HepG2 (cell line): Measurements from ENCODE around the gene RECQL. TPM values are rescaled to one million over a fixed set of nuclear protein-coding genes. Genes with fewer than 3 reads are reported as not detected.
A peak's percentile ranks its signal among the peaks of the same experiment; 100 is the strongest.

Source experiments
- ATAC-seq: fragments of 200-7000 bp; cut with Tn5 transposase; 3 replicates; pipeline ENCODE4 v1.9.1; 2020; ENCODE audit warnings: mild to moderate bottlenecking, moderate library complexity
- BruUV-seq: library from RNA; stranded (reverse); fragments of 400-500 nt; replicated peaks from 2 replicates; lab custom pipeline; 2021; lab: Mats Ljungman, UMichigan
- CTCF ChIA-PET: fragments of 300-600 bp; formaldehyde crosslinking; extraction: SDS; loops from one replicate; lab custom pipeline; 2021; ENCODE audit warnings: low total read pairs, inconsistent platforms, low intra/inter-chr PET ratio; lab: Yijun Ruan, JAX
- POLR2A ChIA-PET: fragments of 350-600 bp; sonication (Branson Sonifier 250); formaldehyde crosslinking; loops from one replicate; lab custom pipeline; 2020; ENCODE audit warnings: antibody characterized with exemption, inconsistent platforms; lab: Yijun Ruan, JAX
- DNase-seq: peaks from one replicate; pipeline ENCODE4 v3.0.0-alpha.2; 2015; ENCODE audit warnings: low spot score
- FAIRE-seq: peaks from 3 replicates; lab custom pipeline; 2011; peaks lifted over from hg19 to GRCh38; lab: Jason Lieb, UNC
- H2AFZ ChIP-seq: one replicate; pipeline ENCODE4 v1.6.1; 2011; ENCODE audit warnings: low read length, inconsistent platforms
- H3K27ac ChIP-seq: fragments of 300-600 bp; 3 replicates; pipeline ENCODE4 v1.8.0; 2011; ENCODE audit warnings: mixed run types, mild to moderate bottlenecking, mixed read lengths, low read length, inconsistent platforms; ENCODE audit not compliant: insufficient read depth; ENCODE audit errors: extremely low read length
- H3K27me3 ChIP-seq, 2 experiments: fragments of 200-600 bp in 1 of 2; 2 replicates in 1 of 2; 3 replicates in 1 of 2; pipeline versions ENCODE4 v1.6.0 to v1.8.0; 2011; ENCODE audit warnings: low read length in 2 of 2, mild to moderate bottlenecking in 2 of 2, moderate library complexity in 2 of 2, inconsistent platforms in 1 of 2; ENCODE audit not compliant: insufficient read depth in 2 of 2, control insufficient read depth in 1 of 2
- H3K36me3 ChIP-seq, 2 experiments: fragments of 200-600 bp in 1 of 2; replicated peaks in 1 of 2; 2 replicates in 1 of 2; 3 replicates in 1 of 2; pipeline versions ENCODE4 v1.5.1 to v1.8.0; 2011; ENCODE audit warnings: low read length in 2 of 2, inconsistent platforms in 1 of 2; ENCODE audit not compliant: insufficient read depth in 2 of 2, control insufficient read depth in 1 of 2
- H3K4me1 ChIP-seq: 2 replicates; pipeline ENCODE4 v1.5.1; 2012; ENCODE audit warnings: low read length, inconsistent platforms; ENCODE audit not compliant: insufficient read depth
- H3K4me2 ChIP-seq: 2 replicates; pipeline ENCODE4 v1.6.0; 2011; ENCODE audit warnings: low read depth, low read length, inconsistent platforms
- H3K4me3 ChIP-seq, 3 experiments: fragments of 200-600 bp in 1 of 3; sonication (generic), shearing (Covaris generic) in 1 of 3; replicated peaks in 1 of 3; 2 replicates each; pipeline ENCODE4 v1.5.1; 2011 to 2016; ENCODE audit warnings: low read length in 3 of 3, inconsistent platforms in 2 of 3, low read depth in 2 of 3, mild to moderate bottlenecking in 2 of 3, control low read depth in 1 of 3, mixed read lengths in 1 of 3; ENCODE audit not compliant: insufficient read depth in 1 of 3
- H3K79me2 ChIP-seq: one replicate; pipeline ENCODE4 v1.6.1; 2011; ENCODE audit warnings: low read length, inconsistent platforms; ENCODE audit not compliant: insufficient read depth
- H3K9ac ChIP-seq: 2 replicates; pipeline ENCODE4 v1.6.0; 2011; ENCODE audit warnings: mild to moderate bottlenecking, low read depth, low read length, inconsistent platforms; ENCODE audit not compliant: insufficient read depth
- H3K9me3 ChIP-seq: 2 replicates; pipeline ENCODE4 v1.5.1; 2012; ENCODE audit warnings: mild to moderate bottlenecking, low read length
- H4K20me1 ChIP-seq: 2 replicates; pipeline ENCODE4 v1.6.0; 2011; ENCODE audit warnings: inconsistent platforms, mild to moderate bottlenecking, low read length, moderate library complexity; ENCODE audit not compliant: insufficient read depth
- CEBPB ChIP-seq: IDR thresholded peaks from 2 replicates; pipeline ENCODE4 v1.6.1; 2011; ENCODE audit warnings: low read depth, low read length, improper control_type of control experiment, borderline replicate concordance
- GATAD2A ChIP-seq: IDR thresholded peaks from 2 replicates; pipeline ENCODE4 v1.6.1; 2016
- KAT7 ChIP-seq: IDR thresholded peaks from 2 replicates; pipeline ENCODE4 v1.6.1; 2018; ENCODE audit warnings: borderline replicate concordance, missing compliant biosample characterization
- MTA1 ChIP-seq: sonication (generic); formaldehyde crosslinking; IDR thresholded peaks from 2 replicates; pipeline ENCODE4 v1.4.0; 2020; ENCODE audit warnings: missing genetic modification reagents, mild to moderate bottlenecking, borderline replicate concordance
- NR2F1 ChIP-seq, 2 experiments: fragments of 450-650 bp in 1 of 2; formaldehyde crosslinking in 1 of 2; IDR thresholded peaks; 2 replicates each; pipeline versions ENCODE4 v1.5.0 to v1.6.1; 2016 to 2020; ENCODE audit warnings: mild to moderate bottlenecking in 1 of 2, missing compliant biosample characterization in 1 of 2, missing genetic modification reagents in 1 of 2, moderate library complexity in 1 of 2
- PHF5A ChIP-seq: IDR thresholded peaks from one replicate; pipeline ENCODE4 v1.6.1; 2018; ENCODE audit warnings: low read depth, missing genetic modification reagents; ENCODE audit not compliant: unreplicated experiment
- STAG1 ChIP-seq: sonication (generic); formaldehyde crosslinking; IDR thresholded peaks from 2 replicates; pipeline ENCODE4 v1.4.0; 2020; ENCODE audit warnings: missing genetic modification reagents
- ZBTB42 ChIP-seq: sonication (generic); formaldehyde crosslinking; IDR thresholded peaks from 2 replicates; pipeline ENCODE4 v1.5.0; 2020; ENCODE audit warnings: mild to moderate bottlenecking, missing genetic modification reagents
- ZEB1 ChIP-seq: IDR thresholded peaks from 2 replicates; pipeline ENCODE4 v1.6.1; 2012; ENCODE audit warnings: mild to moderate bottlenecking, low read depth, inconsistent platforms; ENCODE audit not compliant: insufficient replicate concordance
- ZNF205 ChIP-seq: IDR thresholded peaks from 2 replicates; pipeline ENCODE4 v1.6.1; 2018; ENCODE audit warnings: missing biosample characterization, missing genetic modification reagents
- ZNF274 ChIP-seq: sonication (generic); formaldehyde crosslinking; IDR thresholded peaks from 2 replicates; pipeline ENCODE4 v1.5.1; 2020; ENCODE audit warnings: mild to moderate bottlenecking, missing genetic modification reagents
- ZNF331 ChIP-seq: sonication (generic); formaldehyde crosslinking; IDR thresholded peaks from 2 replicates; pipeline ENCODE4 v1.4.0; 2020; ENCODE audit warnings: missing genetic modification reagents
- ZNF564 ChIP-seq: sonication (generic); formaldehyde crosslinking; IDR thresholded peaks from 2 replicates; pipeline ENCODE4 v1.8.1; 2023; ENCODE audit warnings: mild to moderate bottlenecking, missing genetic modification reagents
- ZNF761 ChIP-seq: sonication (generic); formaldehyde crosslinking; conservative IDR thresholded peaks from 2 replicates; pipeline ENCODE4 v1.4.0; 2020; ENCODE audit warnings: mild to moderate bottlenecking, missing genetic modification reagents
- ZNF777 ChIP-seq: sonication (generic); formaldehyde crosslinking; IDR thresholded peaks from 2 replicates; pipeline ENCODE4 v1.4.0; 2020; ENCODE audit warnings: missing genetic modification reagents
- in situ Hi-C: cut with HindIII; loops from 2 replicates; pipeline ENCODE4 v1.10.0; 2017; ENCODE audit warnings: low pct_unique_long_range_greater_than_20kb; ENCODE audit not compliant: extremely low pct_ligation_motif_present
- intact Hi-C: fragments of 100-400 bp; cut with micrococcal nuclease; formaldehyde crosslinking; loops from one replicate; pipeline ENCODE4 v1.10.0; 2022; ENCODE audit not compliant: unreplicated experiment
- polyA plus RNA-seq, 8 experiments: library from polyadenylated mRNA; depleted of rRNA in 3 of 8; stranded (reverse) in 7 of 8; unstranded in 1 of 8; fragments of >200 nt; fragmentation: Illumina TruSeq in 4 of 8; extraction: Trizol in 4 of 8; gene quantifications; 2 replicates each; pipeline versions ENCODE4 v1.2.1 to v1.2.3, GENCODE V29; 2011 to 2016; ENCODE audit warnings: low read depth in 4 of 8, missing spikeins in 1 of 8, mixed read lengths in 1 of 8; ENCODE audit not compliant: insufficient read depth in 1 of 8
- total RNA-seq, 5 experiments: library from RNA; depleted of rRNA; stranded (reverse); fragments of >200 nt; fragmentation: Illumina TruSeq; extraction: Trizol; gene quantifications; 2 replicates each; pipeline ENCODE4 v1.2.3, GENCODE V29; 2016; ENCODE audit warnings: low read depth in 1 of 5
- TF ChIP-seq, protein P1 (sequence below), 2 experiments: fragments of 450-650 bp in 1 of 2; sonication (generic) in 1 of 2; formaldehyde crosslinking; IDR thresholded peaks; 2 replicates each; pipeline versions ENCODE4 v1.5.0 to v1.8.0; 2020 to 2022; ENCODE audit warnings: mild to moderate bottlenecking in 1 of 2, missing genetic modification reagents in 1 of 2
- TF ChIP-seq, protein P2 (sequence below): IDR thresholded peaks from 2 replicates; pipeline ENCODE4 v1.4.0; 2020; ENCODE audit warnings: mild to moderate bottlenecking, missing genetic modification reagents
- TF ChIP-seq, protein P3 (sequence below): sonication (generic); formaldehyde crosslinking; IDR thresholded peaks from 2 replicates; pipeline ENCODE4 v1.4.0; 2020; ENCODE audit warnings: mild to moderate bottlenecking, missing genetic modification reagents

RECQL gene
- total and polyA plus RNA-seq, 2 of the 13 experiments (the other 11 are each of a cell fraction or from before 2014, with no cell fraction given) = 7.2 to 41.5 TPM

DNA sequence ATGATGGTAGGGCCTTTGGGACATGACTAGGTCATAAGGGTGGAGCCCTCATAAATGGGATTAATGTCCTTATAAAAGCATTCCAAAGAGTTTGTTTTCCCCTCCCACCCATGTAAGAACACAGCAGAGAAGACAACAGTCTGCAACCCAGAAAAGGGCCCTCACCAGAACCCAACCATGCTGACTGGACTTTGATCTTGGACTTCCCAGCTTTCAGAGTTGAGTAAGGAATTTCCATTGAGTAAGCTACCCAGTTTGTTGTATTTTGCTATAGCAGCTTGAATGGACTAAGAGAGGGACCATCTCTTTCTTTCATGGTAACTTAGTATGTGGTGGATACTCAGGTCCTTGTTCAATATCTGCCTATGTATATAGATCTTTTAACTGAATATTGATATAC, 21.7 kb upstream of the RECQL start:
- no peaks in the 10 kb centered on the region for H3K36me3 ChIP-seq
- no peak overlapping the region for H2AFZ ChIP-seq
- DNase-seq (peak; percentile 63), ATAC-seq (peak; percentile 49), FAIRE-seq (no peak)
- no TSS peak for BruUV-seq
- H3K4me3 ChIP-seq = no peak overlapping the region
- peaks cover 12% of the 10 kb centered on the region for H3K4me1 ChIP-seq
- H3K9ac ChIP-seq = no peak overlapping the region
- H3K4me2 ChIP-seq = no peak overlapping the region
- no peaks in the 10 kb centered on the region for H3K9me3 ChIP-seq
- H4K20me1 ChIP-seq = no peaks in the 10 kb centered on the region
- CTCF ChIA-PET = no interaction called here
- intact Hi-C loops = no loop called here
- POLR2A ChIA-PET = interaction anchor here (0.9 kb wide), 1 partner anchor 21 kb away, joined by 5 read pairs; the partner anchor contains the start of genes GOLT1B and RECQL
- H3K27ac ChIP-seq = no peak overlapping the region
- H3K27me3 ChIP-seq = peaks cover 0 to 13% of the 10 kb centered on the region in 2 experiments; a peak in 2 of 5 replicates
- H3K79me2 ChIP-seq = no peaks in the 10 kb centered on the region
- in situ Hi-C loops = loop anchor here (25.0 kb wide), 1 partner anchor 514 kb away; the partner anchor contains the start of gene CMAS
- TF ChIP-seq ZNF205 (CRISPR knock-in tag) = no peak
- peak; percentile 14; the same call in 1 of the 2 replicates for TF ChIP-seq CEBPB
- TF ChIP-seq, protein P1, sequence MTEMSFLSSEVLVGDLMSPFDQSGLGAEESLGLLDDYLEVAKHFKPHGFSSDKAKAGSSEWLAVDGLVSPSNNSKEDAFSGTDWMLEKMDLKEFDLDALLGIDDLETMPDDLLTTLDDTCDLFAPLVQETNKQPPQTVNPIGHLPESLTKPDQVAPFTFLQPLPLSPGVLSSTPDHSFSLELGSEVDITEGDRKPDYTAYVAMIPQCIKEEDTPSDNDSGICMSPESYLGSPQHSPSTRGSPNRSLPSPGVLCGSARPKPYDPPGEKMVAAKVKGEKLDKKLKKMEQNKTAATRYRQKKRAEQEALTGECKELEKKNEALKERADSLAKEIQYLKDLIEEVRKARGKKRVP (CRISPR knock-in tag; IDR thresholded peaks at IDR 0.05) = no peak
- no peak for TF ChIP-seq PHF5A
- TF ChIP-seq, protein P2, sequence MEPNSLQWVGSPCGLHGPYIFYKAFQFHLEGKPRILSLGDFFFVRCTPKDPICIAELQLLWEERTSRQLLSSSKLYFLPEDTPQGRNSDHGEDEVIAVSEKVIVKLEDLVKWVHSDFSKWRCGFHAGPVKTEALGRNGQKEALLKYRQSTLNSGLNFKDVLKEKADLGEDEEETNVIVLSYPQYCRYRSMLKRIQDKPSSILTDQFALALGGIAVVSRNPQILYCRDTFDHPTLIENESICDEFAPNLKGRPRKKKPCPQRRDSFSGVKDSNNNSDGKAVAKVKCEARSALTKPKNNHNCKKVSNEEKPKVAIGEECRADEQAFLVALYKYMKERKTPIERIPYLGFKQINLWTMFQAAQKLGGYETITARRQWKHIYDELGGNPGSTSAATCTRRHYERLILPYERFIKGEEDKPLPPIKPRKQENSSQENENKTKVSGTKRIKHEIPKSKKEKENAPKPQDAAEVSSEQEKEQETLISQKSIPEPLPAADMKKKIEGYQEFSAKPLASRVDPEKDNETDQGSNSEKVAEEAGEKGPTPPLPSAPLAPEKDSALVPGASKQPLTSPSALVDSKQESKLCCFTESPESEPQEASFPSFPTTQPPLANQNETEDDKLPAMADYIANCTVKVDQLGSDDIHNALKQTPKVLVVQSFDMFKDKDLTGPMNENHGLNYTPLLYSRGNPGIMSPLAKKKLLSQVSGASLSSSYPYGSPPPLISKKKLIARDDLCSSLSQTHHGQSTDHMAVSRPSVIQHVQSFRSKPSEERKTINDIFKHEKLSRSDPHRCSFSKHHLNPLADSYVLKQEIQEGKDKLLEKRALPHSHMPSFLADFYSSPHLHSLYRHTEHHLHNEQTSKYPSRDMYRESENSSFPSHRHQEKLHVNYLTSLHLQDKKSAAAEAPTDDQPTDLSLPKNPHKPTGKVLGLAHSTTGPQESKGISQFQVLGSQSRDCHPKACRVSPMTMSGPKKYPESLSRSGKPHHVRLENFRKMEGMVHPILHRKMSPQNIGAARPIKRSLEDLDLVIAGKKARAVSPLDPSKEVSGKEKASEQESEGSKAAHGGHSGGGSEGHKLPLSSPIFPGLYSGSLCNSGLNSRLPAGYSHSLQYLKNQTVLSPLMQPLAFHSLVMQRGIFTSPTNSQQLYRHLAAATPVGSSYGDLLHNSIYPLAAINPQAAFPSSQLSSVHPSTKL (CRISPR knock-in tag) = peak; percentile 58; the same call in 1 of the 2 replicates
- TF ChIP-seq, protein P3, sequence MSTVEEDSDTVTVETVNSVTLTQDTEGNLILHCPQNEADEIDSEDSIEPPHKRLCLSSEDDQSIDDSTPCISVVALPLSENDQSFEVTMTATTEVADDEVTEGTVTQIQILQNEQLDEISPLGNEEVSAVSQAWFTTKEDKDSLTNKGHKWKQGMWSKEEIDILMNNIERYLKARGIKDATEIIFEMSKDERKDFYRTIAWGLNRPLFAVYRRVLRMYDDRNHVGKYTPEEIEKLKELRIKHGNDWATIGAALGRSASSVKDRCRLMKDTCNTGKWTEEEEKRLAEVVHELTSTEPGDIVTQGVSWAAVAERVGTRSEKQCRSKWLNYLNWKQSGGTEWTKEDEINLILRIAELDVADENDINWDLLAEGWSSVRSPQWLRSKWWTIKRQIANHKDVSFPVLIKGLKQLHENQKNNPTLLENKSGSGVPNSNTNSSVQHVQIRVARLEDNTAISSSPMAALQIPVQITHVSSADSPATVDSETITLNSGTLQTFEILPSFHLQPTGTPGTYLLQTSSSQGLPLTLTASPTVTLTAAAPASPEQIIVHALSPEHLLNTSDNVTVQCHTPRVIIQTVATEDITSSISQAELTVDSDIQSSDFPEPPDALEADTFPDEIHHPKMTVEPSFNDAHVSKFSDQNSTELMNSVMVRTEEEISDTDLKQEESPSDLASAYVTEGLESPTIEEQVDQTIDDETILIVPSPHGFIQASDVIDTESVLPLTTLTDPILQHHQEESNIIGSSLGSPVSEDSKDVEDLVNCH (CRISPR knock-in tag) = no peak
- no peak for TF ChIP-seq KAT7
- TF ChIP-seq GATAD2A (CRISPR knock-in tag) = peak; percentile 55
- no peak for TF ChIP-seq ZNF274 (CRISPR knock-in tag)
- no peak for TF ChIP-seq ZBTB42 (CRISPR knock-in tag)
- 0 out of 2 replicates have a peak, but pooled peaks have one; percentile 22 for TF ChIP-seq ZNF331 (CRISPR knock-in tag)
- TF ChIP-seq ZNF761 (CRISPR knock-in tag) = no peak
- TF ChIP-seq STAG1 (CRISPR knock-in tag) = no peak
- TF ChIP-seq MTA1 (CRISPR knock-in tag) = no peak
- TF ChIP-seq ZNF564 (CRISPR knock-in tag) = peak; percentile 87; the same call in 1 of the 2 replicates
- TF ChIP-seq NR2F1 (CRISPR knock-in tag; IDR thresholded peaks at IDR 0.05) = no peak
- no peak for TF ChIP-seq ZEB1
- TF ChIP-seq ZNF777 (CRISPR knock-in tag) = no peak
